GM21723 (cell line): ENCODE measurements around the gene SNX5.

Experiments used
- ATAC-seq: cut with Tn5 transposase; IDR thresholded peaks from one replicate; pipeline ENCODE4 v1.9.1; 2021; ENCODE audit warnings: mild to moderate bottlenecking, moderate library complexity; ENCODE audit not compliant: unreplicated experiment

The SNX5 gene

GRCh38 chr20:17921774-17922173 is 46.8 kb downstream of the SNX5 start:
- ATAC-seq, result no peak

- ATAC-seq, result no peak
Measured at GRCh38 chr20:17919149-17919548, 49.4 kb downstream of the SNX5 start.

- ATAC-seq, result no peak
Measured at GRCh38 chr20:17917832-17918618, 50.6 kb downstream of the SNX5 start.

GRCh38 chr20:17916433-17916891 is 52.1 kb downstream of the SNX5 start:
- no peak for ATAC-seq

GRCh38 chr20:17914957-17915356 is 53.6 kb downstream of the SNX5 start:
- ATAC-seq, result no peak

- no peak for ATAC-seq
Measured at GRCh38 chr20:17912916-17913315, 55.7 kb downstream of the SNX5 start.

- no peak for ATAC-seq
Measured at GRCh38 chr20:17911927-17912326, 56.7 kb downstream of the SNX5 start.

- ATAC-seq, result no peak
Measured at GRCh38 chr20:17910828-17911294, 57.7 kb downstream of the SNX5 start.

- ATAC-seq, result no peak
Measured at GRCh38 chr20:17909869-17910321, 58.7 kb downstream of the SNX5 start.

- ATAC-seq, result no peak
Measured at GRCh38 chr20:17905544-17905943, 63.0 kb downstream of the SNX5 start.

GRCh38 chr20:17904027-17904426 is 64.6 kb downstream of the SNX5 start:
- ATAC-seq, result peak; percentile 82

- no peak for ATAC-seq
Measured at GRCh38 chr20:17902531-17903083, 66.0 kb downstream of the SNX5 start.

GRCh38 chr20:17901971-17902370 is 66.6 kb downstream of the SNX5 start:
- ATAC-seq, result no peak

- no peak for ATAC-seq
Measured at GRCh38 chr20:17898548-17898994, 70.0 kb downstream of the SNX5 start.

GRCh38 chr20:17897566-17898307 is 70.9 kb downstream of the SNX5 start:
- ATAC-seq, result no peak

- ATAC-seq, result peak; percentile 33
Measured at GRCh38 chr20:17896771-17897369, 71.7 kb downstream of the SNX5 start.

- ATAC-seq, result no peak
Measured at GRCh38 chr20:17896193-17896723, 72.3 kb downstream of the SNX5 start.

GRCh38 chr20:17895641-17896171 is 72.9 kb downstream of the SNX5 start:
- peak; percentile 60 for ATAC-seq

- ATAC-seq, result no peak
Measured at GRCh38 chr20:17893445-17893844, 75.1 kb downstream of the SNX5 start.

- no peak for ATAC-seq
Measured at GRCh38 chr20:17892189-17892938, 76.2 kb downstream of the SNX5 start.
